Prostate gland (tissue), 2 donors: ENCODE measurements around the gene RGS9BP. TPM values are rescaled to one million over a fixed set of nuclear protein-coding genes. Genes with fewer than 3 reads are reported as not detected.

Source experiments
- DNase-seq: peaks from one replicate; pipeline ENCODE4 v3.0.0-alpha.2; 2019; ENCODE audit warnings: low spot score
- H3K27ac ChIP-seq, 2 donors: fragments of 200-600 bp; sonication (generic); 2 replicates each; pipeline ENCODE4 v1.5.1; 2017 to 2019
- H3K27me3 ChIP-seq: fragments of 200-600 bp; sonication (generic); replicated peaks from 2 replicates; pipeline ENCODE4 v1.5.1; 2019; ENCODE audit not compliant: insufficient read depth
- H3K36me3 ChIP-seq, 2 donors: fragments of 200-600 bp; sonication (generic); 1 replicate in 1 of 2; 2 replicates in 1 of 2; pipeline versions ENCODE4 v1.5.1 to v1.8.1; 2017 to 2019
- H3K4me1 ChIP-seq: fragments of 200-600 bp; sonication (generic); replicated peaks from 2 replicates; pipeline ENCODE4 v1.5.1; 2019
- H3K4me3 ChIP-seq, 2 donors: fragments of 200-600 bp; sonication (generic); 2 replicates each; pipeline ENCODE4 v1.5.1; 2017 to 2019
- H3K9me3 ChIP-seq: fragments of 200-600 bp; sonication (generic); 2 replicates; pipeline ENCODE4 v1.5.1; 2017
- CTCF ChIP-seq, 4 experiments: fragments of 200-600 bp in 2 of 4; fragments of 450-650 bp in 2 of 4; sonication (generic) in 2 of 4; IDR thresholded peaks; 1 replicate in 3 of 4; 2 replicates in 1 of 4; pipeline ENCODE4 v1.5.1; 2016 to 2019; ENCODE audit warnings: antibody characterized with exemption in 4 of 4, mild to moderate bottlenecking in 2 of 4, moderate library complexity in 2 of 4
- POLR2A ChIP-seq: fragments of 450-650 bp; IDR thresholded peaks from one replicate; pipeline ENCODE4 v1.6.1; 2016; ENCODE audit warnings: antibody characterized with exemption, mild to moderate bottlenecking
- POLR2AphosphoS5 ChIP-seq: sonication (generic); formaldehyde crosslinking; IDR thresholded peaks from one replicate; pipeline ENCODE4 v1.6.1; 2017; ENCODE audit warnings: antibody characterized with exemption
- WGBS: methylation state at CpG from one replicate; pipeline ENCODE4 v1.1.5; 2018; 5-methylcytosine and 5-hydroxymethylcytosine counted together
- intact Hi-C: fragments of 100-400 bp; cut with DNase I; formaldehyde crosslinking; loops from one replicate; pipeline ENCODE4 v1.14.2; 2022
- total RNA-seq, 2 donors: library from RNA; depleted of rRNA; stranded (reverse); fragments of >200 nt; gene quantifications; one replicate each; pipeline ENCODE4 v1.1.0, GENCODE V29; 2016

RGS9BP gene
- total RNA-seq, 2 donors from 2014 or later, result 0.82 to 2.7 TPM

GRCh38 chr19:32687681-32688080, 12.0 kb downstream of the RGS9BP start:
- Histone ChIP-seq H3K9me3 (no peaks in the 10 kb centered on the region), H3K27ac (no peak overlapping the region), H3K27me3 (no peaks in the 10 kb centered on the region), H3K4me3 (no peak overlapping the region), H3K4me1 (no peaks in the 10 kb centered on the region), H3K36me3 (no peaks in the 10 kb centered on the region)
- no peak for TF ChIP-seq POLR2AphosphoS5
- TF ChIP-seq POLR2A, result no peak
- no peak for TF ChIP-seq CTCF (IDR thresholded peaks at IDR 0.05)
- intact Hi-C loops, result no loop called here
- 89% methylated on average over 4 of the region's 4 CpGs for WGBS
- DNase-seq, result no peak

- no peak for DNase-seq
- Histone ChIP-seq H3K36me3 (no peaks in the 10 kb centered on the region), H3K4me1 (no peaks in the 10 kb centered on the region), H3K27ac (no peak overlapping the region), H3K9me3 (no peaks in the 10 kb centered on the region), H3K4me3 (no peak overlapping the region), H3K27me3 (no peaks in the 10 kb centered on the region)
- WGBS, result 92% methylated on average over 1 of the region's 1 CpG
- TF ChIP-seq POLR2A, result no peak
- no peak for TF ChIP-seq CTCF (IDR thresholded peaks at IDR 0.05)
- no peak for TF ChIP-seq POLR2AphosphoS5
- intact Hi-C loops, result no loop called here
Measured at GRCh38 chr19:32688311-32688710, 12.7 kb downstream of the RGS9BP start.

- peak within 1 kb of the TSS; percentile 69 to 91 for H3K27ac ChIP-seq
- 4% methylated on average over 30 of the region's 32 CpGs for WGBS
Measured at GRCh38 chr19:32691291-32691951, 15.8 kb downstream of the RGS9BP start, which contains the start of gene NUDT19. Gene NUDT19 (plus strand): TSS chr19:32691821. CDS start chr19:32691961, 140 bp downstream.

GRCh38 chr19:32691952-32692726, 16.5 kb downstream of the RGS9BP start:
- DNase-seq, result peak; percentile 42
- WGBS, result 3% methylated on average over 92 of the region's 93 CpGs

More at GRCh38 chr19:32691291-32691951, 15.8 kb downstream of the RGS9BP start, which contains the start of gene NUDT19:
- H3K36me3 ChIP-seq, result no peaks in the 10 kb centered on the region
- no peaks in the 10 kb centered on the region for H3K4me1 ChIP-seq
- H3K9me3 ChIP-seq, result no peaks in the 10 kb centered on the region
- H3K4me3 ChIP-seq, result peak within 1 kb of the TSS; percentile 61 to 77
- H3K27me3 ChIP-seq, result no peaks in the 10 kb centered on the region
- intact Hi-C loops, result no loop called here
- no peak for TF ChIP-seq CTCF (IDR thresholded peaks at IDR 0.05)
- peak; percentile 45 for TF ChIP-seq POLR2AphosphoS5
- TF ChIP-seq POLR2A, result peak; percentile 63
- DNase-seq, result peak; percentile 83

More at GRCh38 chr19:32691952-32692726, 16.5 kb downstream of the RGS9BP start:
- TF ChIP-seq POLR2AphosphoS5 (no peak), POLR2A (no peak), CTCF (IDR thresholded peaks at IDR 0.05) (no peak)
- Histone ChIP-seq H3K27ac (peak overlapping the region; percentile 69 to 91), H3K36me3 (no peaks in the 10 kb centered on the region), H3K9me3 (no peaks in the 10 kb centered on the region), H3K4me1 (no peaks in the 10 kb centered on the region), H3K27me3 (no peaks in the 10 kb centered on the region), H3K4me3 (peak overlapping the region; percentile 61 to 77)
- intact Hi-C loops, result no loop called here
